ENCODE results near the gene HES6.
"Not testable (repeated sequence)": the region's sequence is repeated elsewhere in the genome, so short reads cannot be mapped to it uniquely, and the experiment has no call there.

HES6 gene

DNA sequence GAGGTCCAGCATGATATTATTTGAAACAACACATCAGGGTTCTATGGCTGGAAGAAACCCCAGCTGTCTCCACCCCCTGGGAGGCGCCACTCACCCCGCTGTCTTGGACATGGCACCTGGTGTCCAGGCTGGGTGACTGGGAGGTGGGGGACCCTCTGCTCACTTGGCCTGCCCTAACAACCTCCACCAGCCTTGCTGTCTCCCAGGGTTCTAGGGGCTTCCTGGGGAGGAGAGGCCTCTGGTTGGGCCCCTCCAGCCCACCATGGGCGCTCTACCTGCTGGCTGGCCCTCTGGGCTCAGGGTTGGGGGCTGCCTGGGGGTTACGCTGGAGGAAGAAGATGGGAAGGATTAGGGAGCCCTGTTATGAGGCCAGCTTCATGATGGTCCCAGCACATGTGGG, 32.3 kb upstream of the HES6 start:
- no peak for DNase-seq

- not testable (repeated sequence) for DNase-seq
These were observed 31.8 kb upstream of the HES6 start for GRCh38 chr2:238271686-238272085.

- DNase-seq = no peak
These were observed 31.3 kb upstream of the HES6 start for GRCh38 chr2:238271061-238271554.

DNA sequence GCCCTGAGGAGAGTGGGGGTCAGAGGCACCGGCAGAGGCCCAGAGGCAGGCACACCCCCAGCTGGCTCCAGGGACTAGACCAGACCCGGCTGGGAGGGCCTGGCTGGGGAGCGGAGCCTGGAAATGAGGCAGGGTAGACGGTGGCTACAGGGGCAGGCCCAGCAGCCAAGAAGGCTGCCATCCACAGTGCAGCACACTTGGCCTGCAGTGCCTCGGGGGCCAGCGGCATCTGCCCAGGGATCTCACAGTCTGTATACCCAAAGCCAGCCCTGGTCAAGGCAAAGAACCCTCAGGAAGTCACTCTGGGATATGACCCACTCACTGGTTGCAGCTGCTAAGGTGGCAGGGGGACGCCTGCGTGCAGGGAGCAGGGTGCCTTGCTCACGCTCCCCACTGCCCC, 30.8 kb upstream of the HES6 start:
- DNase-seq = no peak

- no peak for DNase-seq
These were observed 29.9 kb upstream of the HES6 start for GRCh38 chr2:238269741-238270140.

DNA sequence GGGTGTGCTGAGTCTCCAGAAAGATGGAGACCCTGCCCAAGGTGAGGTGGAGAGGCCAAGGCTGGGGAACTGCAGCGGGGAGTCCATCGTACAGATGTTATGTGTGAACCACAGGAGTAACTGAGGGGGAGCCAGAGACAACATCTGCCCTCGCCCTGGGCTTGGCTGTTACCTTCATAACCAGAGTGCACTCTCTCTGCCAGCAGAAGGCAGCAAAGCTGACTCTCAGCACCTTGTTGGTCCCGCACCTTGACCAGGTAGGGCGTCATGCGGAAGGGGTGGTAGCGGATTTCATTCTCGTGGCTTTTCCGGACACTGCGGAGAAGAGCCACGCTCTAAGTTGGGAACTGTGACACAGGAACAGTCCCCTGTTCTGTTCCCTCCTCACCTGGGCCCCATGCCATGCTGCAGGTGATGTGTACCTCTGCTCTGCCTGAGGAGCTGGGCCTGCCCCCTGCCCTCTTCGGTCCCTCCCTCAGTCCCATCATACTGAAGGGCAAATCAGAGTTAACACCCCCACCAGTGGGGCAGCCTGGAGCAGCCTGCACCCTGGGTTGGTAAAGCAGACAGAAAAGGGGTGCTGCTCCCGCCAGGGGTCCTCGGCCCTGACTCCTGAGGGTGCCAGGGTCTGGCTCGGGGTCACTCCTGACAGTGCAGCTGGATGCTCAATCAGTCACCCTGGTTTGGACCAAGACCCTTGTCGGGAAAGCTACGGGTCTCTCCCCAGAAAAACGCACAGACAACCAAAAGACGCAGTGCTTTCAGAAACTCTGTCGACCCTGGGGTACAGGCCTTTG, 28.2 kb upstream of the HES6 start:
- no peak for DNase-seq

GRCh38 chr2:238267341-238267710, 27.5 kb upstream of the HES6 start:
- no peak for DNase-seq

- DNase-seq = no peak
These were observed 25.8 kb upstream of the HES6 start for GRCh38 chr2:238265605-238266004.

- DNase-seq = no peak
These were observed 24.2 kb upstream of the HES6 start for GRCh38 chr2:238264072-238264460.

- DNase-seq = peak; percentile 58
These were observed 23.6 kb upstream of the HES6 start for GRCh38 chr2:238263204-238264071.

DNA sequence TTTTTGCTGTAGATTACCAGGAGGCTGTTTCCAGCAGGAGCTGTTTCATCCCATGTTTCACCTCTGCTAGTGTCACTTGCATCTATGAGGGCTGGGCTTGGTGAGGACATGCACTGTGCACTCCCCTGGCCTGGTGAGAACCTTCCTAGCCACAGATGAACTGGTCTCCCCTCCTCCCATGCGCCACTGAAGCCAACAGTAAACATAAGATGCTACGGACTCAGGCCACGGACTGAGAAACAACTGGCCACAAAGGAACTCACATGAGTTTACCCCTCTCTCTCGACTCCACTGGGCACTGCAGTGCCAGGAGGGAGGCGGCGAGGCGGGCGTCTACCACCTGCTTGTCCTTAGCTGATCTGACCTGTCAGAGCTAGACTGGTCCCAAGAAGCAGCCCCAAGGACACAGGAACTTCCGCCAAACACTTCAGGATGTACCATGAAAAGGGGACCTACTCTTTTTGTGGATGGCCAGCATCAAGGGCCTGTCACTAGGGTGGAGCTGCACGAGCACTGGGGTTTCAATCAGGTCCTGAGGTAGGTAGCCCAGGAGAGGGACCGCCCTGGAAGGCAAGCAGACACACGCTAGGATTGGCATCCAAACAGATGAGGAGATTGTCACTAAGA, 22.8 kb upstream of the HES6 start:
- DNase-seq = no peak

DNA sequence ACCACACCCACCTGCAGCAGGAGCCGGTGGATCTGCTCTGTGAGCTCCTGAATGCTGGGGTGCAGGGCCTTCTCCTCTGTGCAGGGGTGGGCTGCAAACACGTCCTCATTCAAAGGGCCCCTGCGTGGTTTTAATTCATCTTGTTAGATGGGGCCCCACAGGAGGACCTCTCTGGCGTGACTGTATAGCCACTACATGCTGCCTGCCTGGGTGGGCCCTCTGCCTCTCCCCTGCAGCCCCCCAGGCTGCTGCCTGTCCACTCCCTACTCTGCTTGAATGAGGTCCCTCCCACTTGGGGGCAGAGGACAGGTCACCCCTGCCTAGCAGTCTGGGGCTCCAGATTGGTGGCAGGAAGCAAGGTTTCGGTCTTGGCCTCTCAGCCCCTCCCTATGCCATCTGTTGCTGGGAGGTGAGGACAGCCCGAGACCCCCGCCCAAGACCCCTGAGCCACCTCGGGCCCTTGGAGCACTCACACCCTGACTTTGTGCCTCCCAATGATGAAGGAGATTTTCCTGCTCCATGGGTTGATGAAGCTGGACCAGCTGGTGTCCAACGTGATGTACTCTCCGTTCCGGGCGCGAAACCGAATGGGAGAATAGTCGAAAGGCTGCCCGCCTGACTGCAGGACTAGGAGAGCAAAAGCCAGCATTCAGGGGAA, 22.0 kb upstream of the HES6 start:
- no peak for DNase-seq

DNA sequence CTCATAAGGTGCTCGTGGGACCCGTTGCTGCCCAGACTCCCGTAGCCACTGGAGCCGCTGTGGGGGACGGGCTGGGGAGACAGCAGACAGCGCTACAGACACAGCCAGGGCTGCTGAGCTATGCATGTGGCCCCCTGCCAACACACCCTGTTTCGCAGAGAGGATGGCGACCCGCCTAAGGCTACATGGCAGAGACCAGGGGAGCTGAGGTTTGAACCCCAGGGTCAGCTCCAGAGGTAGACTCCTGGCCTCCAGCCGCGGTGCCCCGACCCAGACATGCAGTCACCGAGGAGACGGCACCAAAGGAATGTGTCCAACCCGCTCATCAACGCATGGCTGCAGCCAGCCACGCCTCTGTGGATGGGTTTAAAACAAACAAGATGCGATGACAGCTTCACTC, 21.0 kb upstream of the HES6 start:
- DNase-seq = no peak

DNA sequence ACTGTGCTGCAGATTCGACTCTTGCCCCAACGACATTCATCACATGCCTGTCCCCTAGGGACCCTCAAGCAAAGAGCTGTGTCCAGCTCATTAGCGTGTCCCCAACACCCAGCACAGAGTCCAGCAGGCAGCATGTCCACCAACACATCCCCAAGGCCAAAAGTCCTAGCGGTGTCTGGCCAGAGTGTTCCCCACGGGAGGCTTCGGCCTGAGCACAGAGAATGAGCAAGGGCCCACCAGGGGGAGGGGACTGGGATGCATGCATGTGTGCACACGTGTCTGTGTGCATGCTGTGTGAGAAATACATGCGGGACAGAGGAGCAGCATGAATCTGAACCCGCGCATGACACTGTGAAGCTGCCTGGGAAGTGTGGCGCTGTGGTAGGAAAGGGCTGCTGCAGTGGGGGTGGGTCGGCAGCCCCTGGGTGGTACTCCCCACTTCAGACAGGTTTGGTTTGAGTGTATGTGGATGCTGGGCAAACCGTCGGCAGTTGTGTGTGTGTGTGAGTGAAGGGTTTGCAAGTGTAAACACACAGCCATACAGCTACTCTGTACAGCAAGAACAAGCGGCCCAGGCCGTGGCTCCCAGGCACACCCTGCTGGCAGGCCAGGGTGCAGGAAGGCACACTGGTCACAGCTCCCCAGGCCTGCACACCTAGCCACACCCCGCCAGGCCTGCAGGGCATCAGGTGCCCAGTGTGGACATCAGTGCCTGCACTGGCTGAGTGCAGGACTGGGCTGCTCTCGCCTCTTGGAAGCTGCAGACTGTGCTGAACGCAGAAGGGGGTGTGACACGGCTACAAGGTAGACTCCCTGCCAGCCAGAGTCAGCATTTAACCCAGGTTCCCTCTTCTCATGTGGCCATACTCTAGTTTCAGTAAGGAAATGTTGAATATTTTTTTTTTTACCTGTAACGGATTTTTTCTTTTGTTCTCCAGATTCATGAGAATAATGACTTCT, 19.5 kb upstream of the HES6 start:
- DNase-seq = no peak

DNA sequence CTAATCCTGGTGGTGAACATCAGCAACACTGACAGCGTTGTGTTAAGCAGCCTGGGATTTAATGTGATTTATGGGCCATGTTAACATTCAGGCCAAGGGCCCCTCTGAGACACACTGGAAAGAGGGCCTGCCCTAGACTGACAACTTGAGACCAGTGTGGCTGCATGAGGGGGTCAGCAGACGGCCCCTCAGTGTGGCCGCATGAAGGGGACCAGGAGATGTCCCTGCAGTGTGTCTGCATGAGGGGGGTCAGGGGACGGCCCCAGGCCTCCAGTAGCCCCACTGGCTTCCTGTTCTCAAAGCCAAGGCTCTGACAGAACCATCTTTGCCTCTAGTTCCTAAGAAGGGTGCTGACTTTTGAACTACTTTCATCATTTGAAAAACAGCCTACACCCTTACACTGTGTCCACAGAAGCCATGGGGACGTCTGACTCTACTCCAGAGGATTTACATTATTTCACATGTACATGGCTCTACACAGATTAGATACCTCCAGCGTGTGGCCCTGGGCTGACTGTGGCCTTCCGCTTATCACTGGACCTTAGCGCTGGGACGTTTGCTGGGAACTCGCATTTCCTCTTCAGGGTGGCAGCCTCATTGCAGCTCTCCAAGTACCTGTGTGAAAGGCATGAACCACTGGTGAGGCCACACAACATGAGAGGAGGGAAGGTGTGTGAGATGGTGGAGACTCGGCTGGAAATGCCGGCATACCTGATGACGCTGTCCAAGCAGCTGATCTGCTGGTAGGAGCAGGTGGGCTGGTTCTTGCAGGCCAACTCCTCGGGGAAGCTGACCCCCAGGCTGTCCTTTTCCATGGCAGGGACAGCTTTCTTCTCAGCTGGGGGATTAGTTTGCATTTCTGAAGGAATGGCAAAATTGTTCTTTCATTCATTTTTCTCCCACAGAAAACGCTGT, 18.2 kb upstream of the HES6 start:
- DNase-seq = no peak

GRCh38 chr2:238256594-238257104, 16.8 kb upstream of the HES6 start:
- peak; percentile 76 for DNase-seq

GRCh38 chr2:238256111-238256510, 16.3 kb upstream of the HES6 start:
- DNase-seq = no peak

GRCh38 chr2:238255636-238256035, 15.8 kb upstream of the HES6 start:
- DNase-seq = no peak

- DNase-seq = no peak
These were observed 15.3 kb upstream of the HES6 start for GRCh38 chr2:238255151-238255551.

DNA sequence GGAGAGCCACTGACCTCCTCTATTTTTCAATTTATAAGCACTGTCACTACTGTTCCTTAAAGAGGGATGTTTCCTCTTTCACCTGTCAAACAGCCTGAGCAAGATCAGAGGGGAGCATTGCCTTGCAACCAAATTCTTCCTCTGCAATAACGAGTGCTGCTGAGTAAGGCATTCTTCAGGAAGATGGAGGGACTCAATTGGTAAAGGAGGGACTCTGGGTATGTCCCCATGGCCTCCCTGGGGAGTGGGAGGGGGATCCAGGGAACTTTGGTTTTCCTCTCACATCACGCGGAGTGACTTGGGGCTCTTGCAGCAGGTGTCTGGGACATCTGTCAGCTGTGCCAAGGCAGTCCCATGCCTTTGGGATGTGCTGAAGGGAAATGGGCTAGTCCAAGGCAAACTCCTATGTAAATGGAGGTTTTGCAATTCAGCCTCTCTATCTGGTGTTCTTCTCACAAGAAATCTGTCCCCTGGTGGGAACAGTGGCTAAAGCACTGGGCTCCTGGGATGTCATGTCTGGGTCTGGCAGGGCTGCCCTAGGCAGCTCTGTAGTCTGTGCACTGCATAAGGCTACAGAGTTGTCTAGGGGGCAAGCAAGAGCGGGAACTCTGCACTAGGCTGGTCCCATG, 14.4 kb upstream of the HES6 start:
- DNase-seq = no peak

All from NCI-H2029 treated with DMSO at 0.1 percent for 48 hours (cell line).